ENCODE data around the gene HEMK1.

Gene HEMK1

GRCh38 chr3:50617096-50617791 lies 47.9 kb downstream of the HEMK1 start, which contains the start of gene MAPKAPK3:
Gene MAPKAPK3, plus strand, starts transcription at chr3:50617151. Its CDS starts 415 bp downstream, at chr3:50617566.
- DNase-seq = peak; percentile 16

- DNase-seq = peak; percentile 13
These were observed 48.7 kb downstream of the HEMK1 start for GRCh38 chr3:50617911-50618481.

- no peak for DNase-seq
These were observed 51.1 kb downstream of the HEMK1 start for GRCh38 chr3:50620420-50620819.

- DNase-seq = peak; percentile 43
These were observed 51.5 kb downstream of the HEMK1 start for GRCh38 chr3:50620820-50621219.

GRCh38 chr3:50622881-50623280 lies 53.6 kb downstream of the HEMK1 start:
- no peak for DNase-seq

GRCh38 chr3:50623840-50624474 lies 54.6 kb downstream of the HEMK1 start:
- peak; percentile 28 for DNase-seq

GRCh38 chr3:50624634-50625033 lies 55.3 kb downstream of the HEMK1 start:
- peak; percentile 36 for DNase-seq

- no peak for DNase-seq
These were observed 56.2 kb downstream of the HEMK1 start for GRCh38 chr3:50625231-50626182.

GRCh38 chr3:50626401-50626800 lies 57.1 kb downstream of the HEMK1 start:
- DNase-seq = no peak

GRCh38 chr3:50627407-50628051 lies 58.2 kb downstream of the HEMK1 start:
- peak; percentile 88 for DNase-seq

- no peak for DNase-seq
These were observed 59.3 kb downstream of the HEMK1 start for GRCh38 chr3:50628601-50629000.

GRCh38 chr3:50630394-50630793 lies 61.1 kb downstream of the HEMK1 start:
- no peak for DNase-seq

- no peak for DNase-seq
These were observed 61.6 kb downstream of the HEMK1 start for GRCh38 chr3:50630877-50631276.

- DNase-seq = peak; percentile 55
These were observed 63.1 kb downstream of the HEMK1 start for GRCh38 chr3:50632450-50632849.

- no peak for DNase-seq
These were observed 64.0 kb downstream of the HEMK1 start for GRCh38 chr3:50633230-50633790.

GRCh38 chr3:50635066-50635465 lies 65.7 kb downstream of the HEMK1 start:
- DNase-seq = no peak

- DNase-seq = no peak
These were observed 67.7 kb downstream of the HEMK1 start for GRCh38 chr3:50637011-50637410.

GRCh38 chr3:50637945-50638344 lies 68.6 kb downstream of the HEMK1 start:
- DNase-seq = no peak

GRCh38 chr3:50639055-50639494 lies 69.8 kb downstream of the HEMK1 start:
- peak; percentile 82 for DNase-seq

GRCh38 chr3:50642382-50642781 lies 73.1 kb downstream of the HEMK1 start:
- no peak for DNase-seq

- no peak for DNase-seq
These were observed 75.2 kb downstream of the HEMK1 start for GRCh38 chr3:50644561-50644960.

- DNase-seq = no peak
These were observed 76.1 kb downstream of the HEMK1 start for GRCh38 chr3:50645378-50645777.

All from EL (cell line).